ENCODE data around the gene EFNB2.

The EFNB2 gene

GRCh38 chr13:106492588-106493475 is 42.6 kb downstream of the EFNB2 start:
- H4K20me1 ChIP-seq (ENCODE audit: insufficient read depth, low read length) = no peaks in the 10 kb centered on the region
- no peak overlapping the region for H3K4me3 ChIP-seq (ENCODE audit: low read length)
- no peaks in the 10 kb centered on the region for H3K9me3 ChIP-seq (replicated peaks; ENCODE audit: insufficient read depth, low read length)
- H3K4me2 ChIP-seq (ENCODE audit: low read depth, low read length) = no peak overlapping the region
- no peaks in the 10 kb centered on the region for H3K9me2 ChIP-seq (replicated peaks; ENCODE audit: insufficient read depth, low read length)
- no peak overlapping the region for H2AFZ ChIP-seq (ENCODE audit: low read length)
- no peaks in the 10 kb centered on the region for H3F3A ChIP-seq (ENCODE audit: insufficient read depth, low read length)
- H3K9ac ChIP-seq (ENCODE audit: low read length) = no peak overlapping the region
- no peaks in the 10 kb centered on the region for H3K4me1 ChIP-seq (ENCODE audit: low read length)
- H3K79me2 ChIP-seq (ENCODE audit: low read length) = no peaks in the 10 kb centered on the region
- no peak overlapping the region for H3K27ac ChIP-seq (ENCODE audit: low read length)
- H3K36me3 ChIP-seq (replicated peaks; ENCODE audit: insufficient read depth, low read length) = no peaks in the 10 kb centered on the region
- no peak for TF ChIP-seq EZH2 (optimal IDR thresholded peaks at IDR 0.05; ENCODE audit: low read depth, low read length)
- TF ChIP-seq EZH2phosphoT487 (IDR thresholded peaks at IDR 0.05; ENCODE audit: low read length) = no peak
- TF ChIP-seq, protein P1, sequence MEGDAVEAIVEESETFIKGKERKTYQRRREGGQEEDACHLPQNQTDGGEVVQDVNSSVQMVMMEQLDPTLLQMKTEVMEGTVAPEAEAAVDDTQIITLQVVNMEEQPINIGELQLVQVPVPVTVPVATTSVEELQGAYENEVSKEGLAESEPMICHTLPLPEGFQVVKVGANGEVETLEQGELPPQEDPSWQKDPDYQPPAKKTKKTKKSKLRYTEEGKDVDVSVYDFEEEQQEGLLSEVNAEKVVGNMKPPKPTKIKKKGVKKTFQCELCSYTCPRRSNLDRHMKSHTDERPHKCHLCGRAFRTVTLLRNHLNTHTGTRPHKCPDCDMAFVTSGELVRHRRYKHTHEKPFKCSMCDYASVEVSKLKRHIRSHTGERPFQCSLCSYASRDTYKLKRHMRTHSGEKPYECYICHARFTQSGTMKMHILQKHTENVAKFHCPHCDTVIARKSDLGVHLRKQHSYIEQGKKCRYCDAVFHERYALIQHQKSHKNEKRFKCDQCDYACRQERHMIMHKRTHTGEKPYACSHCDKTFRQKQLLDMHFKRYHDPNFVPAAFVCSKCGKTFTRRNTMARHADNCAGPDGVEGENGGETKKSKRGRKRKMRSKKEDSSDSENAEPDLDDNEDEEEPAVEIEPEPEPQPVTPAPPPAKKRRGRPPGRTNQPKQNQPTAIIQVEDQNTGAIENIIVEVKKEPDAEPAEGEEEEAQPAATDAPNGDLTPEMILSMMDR (IDR thresholded peaks at IDR 0.05; ENCODE audit: low read length) = no peak
- no peak for DNase-seq
- H3K27me3 ChIP-seq (replicated peaks; ENCODE audit: insufficient read depth, low read length) = no peaks in the 10 kb centered on the region

- H3K9me2 ChIP-seq (replicated peaks; ENCODE audit: insufficient read depth, low read length) = no peaks in the 10 kb centered on the region
- no peaks in the 10 kb centered on the region for H3K27me3 ChIP-seq (replicated peaks; ENCODE audit: insufficient read depth, low read length)
- no peaks in the 10 kb centered on the region for H3K9me3 ChIP-seq (replicated peaks; ENCODE audit: insufficient read depth, low read length)
- H3K79me2 ChIP-seq (ENCODE audit: low read length) = no peaks in the 10 kb centered on the region
- H4K20me1 ChIP-seq (ENCODE audit: insufficient read depth, low read length) = no peaks in the 10 kb centered on the region
- H2AFZ ChIP-seq (ENCODE audit: low read length) = no peak overlapping the region
- H3F3A ChIP-seq (ENCODE audit: insufficient read depth, low read length) = no peaks in the 10 kb centered on the region
- no peak overlapping the region for H3K27ac ChIP-seq (ENCODE audit: low read length)
- H3K4me3 ChIP-seq (ENCODE audit: low read length) = no peak overlapping the region
- TF ChIP-seq EZH2 (optimal IDR thresholded peaks at IDR 0.05; ENCODE audit: low read depth, low read length) (no peak), EZH2phosphoT487 (IDR thresholded peaks at IDR 0.05; ENCODE audit: low read length) (no peak)
- TF ChIP-seq, protein P1 (IDR thresholded peaks at IDR 0.05; ENCODE audit: low read length) = no peak
- no peaks in the 10 kb centered on the region for H3K4me1 ChIP-seq (ENCODE audit: low read length)
- no peak for DNase-seq
- H3K36me3 ChIP-seq (replicated peaks; ENCODE audit: insufficient read depth, low read length) = no peaks in the 10 kb centered on the region
- H3K9ac ChIP-seq (ENCODE audit: low read length) = no peak overlapping the region
- H3K4me2 ChIP-seq (ENCODE audit: low read depth, low read length) = no peak overlapping the region
Measured at GRCh38 chr13:106491928-106492587, 43.4 kb downstream of the EFNB2 start.

DNA sequence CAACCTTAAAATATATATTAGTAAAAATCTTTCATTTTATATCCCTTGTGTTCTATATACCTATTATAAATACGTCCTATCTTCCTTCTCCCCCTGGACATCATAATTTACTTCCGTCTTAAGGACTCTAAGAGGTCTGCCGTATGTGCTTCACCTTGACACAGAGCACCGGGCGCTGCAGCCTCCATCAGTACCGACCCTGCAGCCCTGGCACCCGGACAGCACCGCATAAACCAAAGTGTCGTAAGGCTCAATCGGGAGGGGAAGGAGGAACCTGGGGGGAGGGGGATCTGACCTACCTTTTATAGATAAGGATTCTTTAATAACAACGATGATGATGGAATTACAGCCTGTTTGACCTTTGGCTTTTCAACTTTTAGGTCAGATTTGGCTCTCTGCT is 44.0 kb downstream of the EFNB2 start:
- Histone ChIP-seq H3K27ac (ENCODE audit: low read length) (no peak overlapping the region), H2AFZ (ENCODE audit: low read length) (no peak overlapping the region), H3K9me3 (replicated peaks; ENCODE audit: insufficient read depth, low read length) (no peaks in the 10 kb centered on the region), H4K20me1 (ENCODE audit: insufficient read depth, low read length) (no peaks in the 10 kb centered on the region), H3K9me2 (replicated peaks; ENCODE audit: insufficient read depth, low read length) (no peaks in the 10 kb centered on the region), H3K9ac (ENCODE audit: low read length) (no peak overlapping the region), H3K4me1 (ENCODE audit: low read length) (no peaks in the 10 kb centered on the region), H3F3A (ENCODE audit: insufficient read depth, low read length) (no peaks in the 10 kb centered on the region), H3K27me3 (replicated peaks; ENCODE audit: insufficient read depth, low read length) (no peaks in the 10 kb centered on the region), H3K36me3 (replicated peaks; ENCODE audit: insufficient read depth, low read length) (no peaks in the 10 kb centered on the region), H3K79me2 (ENCODE audit: low read length) (no peaks in the 10 kb centered on the region), H3K4me3 (ENCODE audit: low read length) (no peak overlapping the region), H3K4me2 (ENCODE audit: low read depth, low read length) (no peak overlapping the region)
- TF ChIP-seq EZH2 (optimal IDR thresholded peaks at IDR 0.05; ENCODE audit: low read depth, low read length) = no peak
- TF ChIP-seq EZH2phosphoT487 (IDR thresholded peaks at IDR 0.05; ENCODE audit: low read length) = no peak
- TF ChIP-seq, protein P1 (IDR thresholded peaks at IDR 0.05; ENCODE audit: low read length) = no peak
- no peak for DNase-seq

All from MM.1S (cell line).